Activated CD4-positive, alpha-beta memory T cell treated with anti-CD3 and anti-CD28 coated beads, Interleukin-2, amount 10 ng/mL, durations not matched to agents 7 days and 5 days (primary cell): ENCODE data around the gene ZDHHC3. TPM values are rescaled to one million over a fixed set of nuclear protein-coding genes. Genes with fewer than 3 reads are reported as not detected.
A peak's percentile ranks its signal among the peaks of the same experiment; 100 is the strongest.

Experiments
- CTCF ChIA-PET: fragments of 350-600 bp; sonication (Branson Sonifier 250); formaldehyde crosslinking; loops from one replicate; lab custom pipeline; 2021; ENCODE audit warnings: antibody characterized with exemption, inconsistent platforms; lab: Charles Lee
- POLR2A ChIA-PET: fragments of 350-600 bp; sonication (Branson Sonifier 250); formaldehyde crosslinking; loops from one replicate; lab custom pipeline; 2021; ENCODE audit warnings: antibody characterized with exemption; lab: Charles Lee
- DNase-seq: peaks from one replicate; pipeline ENCODE4 v3.0.0-alpha.2; 2020
- H3K27ac Mint-ChIP-seq: one replicate; pipeline ENCODE4 v1.8.0; 2021; ENCODE audit warnings: mild to moderate bottlenecking, mixed read lengths
- H3K27me3 Mint-ChIP-seq: one replicate; pipeline ENCODE4 v1.8.0; 2021; ENCODE audit warnings: mixed read lengths
- H3K36me3 Mint-ChIP-seq: one replicate; pipeline ENCODE4 v1.8.0; 2021; ENCODE audit warnings: low read depth, mixed read lengths
- H3K4me1 Mint-ChIP-seq: one replicate; pipeline ENCODE4 v1.8.0; 2021; ENCODE audit warnings: mixed read lengths
- H3K4me3 Mint-ChIP-seq: one replicate; pipeline ENCODE4 v1.8.0; 2021; ENCODE audit warnings: mild to moderate bottlenecking, mixed read lengths
- H3K9me3 Mint-ChIP-seq: one replicate; pipeline ENCODE4 v1.8.0; 2021; ENCODE audit warnings: mixed read lengths
- total RNA-seq, 2 experiments: library from RNA; stranded (reverse); gene quantifications; one replicate each; pipeline ENCODE4 v1.2.3, GENCODE V29; 2021

The ZDHHC3 gene
- total RNA-seq, 2 experiments from 2014 or later, result 46.6 to 51.6 TPM

- H3K27me3 Mint-ChIP-seq, result no peaks in the 10 kb centered on the region
- POLR2A ChIA-PET, result no interaction called here
- no peak for DNase-seq
- H3K4me1 Mint-ChIP-seq, result peaks cover 76% of the 10 kb centered on the region
- H3K27ac Mint-ChIP-seq, result no peak overlapping the region
- CTCF ChIA-PET, result no interaction called here
- H3K9me3 Mint-ChIP-seq, result no peaks in the 10 kb centered on the region
- H3K4me3 Mint-ChIP-seq, result no peak overlapping the region
- peaks cover 21% of the 10 kb centered on the region for H3K36me3 Mint-ChIP-seq
Measured at GRCh38 chr3:44981220-44981619, 5.2 kb upstream of the ZDHHC3 start.

GRCh38 chr3:44974416-44974815, 1.6 kb downstream of the ZDHHC3 start:
- Mint-ChIP-seq H3K4me3 (peak overlapping the region; percentile 88), H3K27ac (no peak overlapping the region), H3K36me3 (peaks cover 30% of the 10 kb centered on the region), H3K9me3 (no peaks in the 10 kb centered on the region), H3K4me1 (peaks cover 62% of the 10 kb centered on the region), H3K27me3 (no peaks in the 10 kb centered on the region)
- POLR2A ChIA-PET, result interaction anchor here (0.6 to 1.4 kb wide), 3 partner anchors 11 to 212 kb away, joined by 3 to 6 read pairs (median 5); partner anchors contain the start of genes KIAA1143 and KIF15
- CTCF ChIA-PET, result interaction anchor here (0.6 to 4.2 kb wide), 5 partner anchors 13 to 682 kb away, joined by 3 to 14 read pairs (median 3); no protein-coding TSS in a partner anchor
- no peak for DNase-seq

GRCh38 chr3:44970926-44971490, 5.0 kb downstream of the ZDHHC3 start:
- POLR2A ChIA-PET, result no interaction called here
- no peaks in the 10 kb centered on the region for H3K27me3 Mint-ChIP-seq
- H3K36me3 Mint-ChIP-seq, result peaks cover 14% of the 10 kb centered on the region

GRCh38 chr3:44969828-44970179, 6.2 kb downstream of the ZDHHC3 start:
- Mint-ChIP-seq H3K27ac (peak overlapping the region; percentile 48), H3K9me3 (no peaks in the 10 kb centered on the region), H3K4me3 (no peak overlapping the region), H3K36me3 (peaks cover 10% of the 10 kb centered on the region), H3K27me3 (no peaks in the 10 kb centered on the region), H3K4me1 (peaks cover 70% of the 10 kb centered on the region)
- POLR2A ChIA-PET, result no interaction called here
- CTCF ChIA-PET, result no interaction called here
- DNase-seq, result no peak

More at GRCh38 chr3:44970926-44971490, 5.0 kb downstream of the ZDHHC3 start:
- no peak for DNase-seq
- no peak overlapping the region for H3K4me3 Mint-ChIP-seq
- CTCF ChIA-PET, result no interaction called here
- no peak overlapping the region for H3K27ac Mint-ChIP-seq
- H3K4me1 Mint-ChIP-seq, result peaks cover 71% of the 10 kb centered on the region
- H3K9me3 Mint-ChIP-seq, result no peaks in the 10 kb centered on the region

GRCh38 chr3:44969154-44969827, 6.7 kb downstream of the ZDHHC3 start:
- ChIA-PET POLR2A (no interaction called here), CTCF (interaction anchor here (0.6 kb wide), 1 partner anchor 145 kb away, joined by 4 read pairs; no protein-coding TSS in a partner anchor)

GRCh38 chr3:44968447-44968858, 7.5 kb downstream of the ZDHHC3 start:
- DNase-seq, result no peak
- Mint-ChIP-seq H3K27ac (no peak overlapping the region), H3K36me3 (peaks cover 8% of the 10 kb centered on the region), H3K27me3 (no peaks in the 10 kb centered on the region), H3K4me3 (no peak overlapping the region), H3K9me3 (no peaks in the 10 kb centered on the region), H3K4me1 (peaks cover 59% of the 10 kb centered on the region)
- POLR2A ChIA-PET, result interaction anchor here (1.5 kb wide), 1 partner anchor 8 kb away, joined by 6 read pairs; the partner anchor contains the start of genes EXOSC7 and ZDHHC3
- CTCF ChIA-PET, result interaction anchor here (0.6 kb wide), 2 partner anchors 146 to 245 kb away, joined by 4 read pairs; no protein-coding TSS in a partner anchor

More at GRCh38 chr3:44969154-44969827, 6.7 kb downstream of the ZDHHC3 start:
- peaks cover 65% of the 10 kb centered on the region for H3K4me1 Mint-ChIP-seq
- DNase-seq, result no peak
- H3K4me3 Mint-ChIP-seq, result no peak overlapping the region
- H3K9me3 Mint-ChIP-seq, result no peaks in the 10 kb centered on the region
- H3K27me3 Mint-ChIP-seq, result no peaks in the 10 kb centered on the region
- peaks cover 8% of the 10 kb centered on the region for H3K36me3 Mint-ChIP-seq
- peak overlapping the region; percentile 63 for H3K27ac Mint-ChIP-seq

GRCh38 chr3:44966795-44967278, 9.1 kb downstream of the ZDHHC3 start:
- CTCF ChIA-PET, result interaction anchor here (1.5 kb wide), 1 partner anchor 21 kb away, joined by 3 read pairs; no protein-coding TSS in a partner anchor

GRCh38 chr3:44965165-44965564, 10.8 kb downstream of the ZDHHC3 start:
- peaks cover 56% of the 10 kb centered on the region for H3K4me1 Mint-ChIP-seq
- CTCF ChIA-PET, result no interaction called here
- no peaks in the 10 kb centered on the region for H3K36me3 Mint-ChIP-seq
- H3K27me3 Mint-ChIP-seq, result no peaks in the 10 kb centered on the region
- no peaks in the 10 kb centered on the region for H3K9me3 Mint-ChIP-seq
- no peak overlapping the region for H3K4me3 Mint-ChIP-seq
- no peak for DNase-seq
- POLR2A ChIA-PET, result interaction anchor here (0.9 kb wide), 1 partner anchor 9 kb away, joined by 3 read pairs; no protein-coding TSS in a partner anchor
- H3K27ac Mint-ChIP-seq, result no peak overlapping the region

More at GRCh38 chr3:44966795-44967278, 9.1 kb downstream of the ZDHHC3 start:
- H3K27ac Mint-ChIP-seq, result peak overlapping the region; percentile 27
- no peaks in the 10 kb centered on the region for H3K9me3 Mint-ChIP-seq
- H3K36me3 Mint-ChIP-seq, result no peaks in the 10 kb centered on the region
- POLR2A ChIA-PET, result interaction anchor here (0.6 to 1.0 kb wide), 3 partner anchors 9 to 87 kb away, joined by 3 to 4 read pairs (median 3); no protein-coding TSS in a partner anchor
- DNase-seq, result no peak
- H3K27me3 Mint-ChIP-seq, result no peaks in the 10 kb centered on the region
- no peak overlapping the region for H3K4me3 Mint-ChIP-seq
- H3K4me1 Mint-ChIP-seq, result peaks cover 63% of the 10 kb centered on the region

GRCh38 chr3:44963571-44964325, 12.2 kb downstream of the ZDHHC3 start:
- DNase-seq, result no peak
- Mint-ChIP-seq H3K4me3 (no peak overlapping the region), H3K27ac (no peak overlapping the region), H3K27me3 (no peaks in the 10 kb centered on the region), H3K4me1 (peaks cover 42% of the 10 kb centered on the region), H3K36me3 (no peaks in the 10 kb centered on the region), H3K9me3 (no peaks in the 10 kb centered on the region)
- ChIA-PET CTCF (no interaction called here), POLR2A (no interaction called here)

- POLR2A ChIA-PET, result no interaction called here
- CTCF ChIA-PET, result no interaction called here
Measured at GRCh38 chr3:44962621-44963393, 13.2 kb downstream of the ZDHHC3 start.

GRCh38 chr3:44961888-44962287, 14.1 kb downstream of the ZDHHC3 start:
- DNase-seq, result no peak
- peaks cover 24% of the 10 kb centered on the region for H3K4me1 Mint-ChIP-seq
- peaks cover 4% of the 10 kb centered on the region for H3K36me3 Mint-ChIP-seq
- H3K27me3 Mint-ChIP-seq, result no peaks in the 10 kb centered on the region
- POLR2A ChIA-PET, result no interaction called here
- no peak overlapping the region for H3K27ac Mint-ChIP-seq
- CTCF ChIA-PET, result no interaction called here
- H3K9me3 Mint-ChIP-seq, result no peaks in the 10 kb centered on the region
- no peak overlapping the region for H3K4me3 Mint-ChIP-seq

More at GRCh38 chr3:44962621-44963393, 13.2 kb downstream of the ZDHHC3 start:
- Mint-ChIP-seq H3K9me3 (no peaks in the 10 kb centered on the region), H3K36me3 (no peaks in the 10 kb centered on the region), H3K27ac (no peak overlapping the region), H3K4me1 (peaks cover 33% of the 10 kb centered on the region), H3K4me3 (no peak overlapping the region), H3K27me3 (no peaks in the 10 kb centered on the region)
- no peak for DNase-seq

GRCh38 chr3:44960387-44961026, 15.5 kb downstream of the ZDHHC3 start:
- no peaks in the 10 kb centered on the region for H3K9me3 Mint-ChIP-seq
- H3K4me3 Mint-ChIP-seq, result no peak overlapping the region
- CTCF ChIA-PET, result no interaction called here
- no peaks in the 10 kb centered on the region for H3K27me3 Mint-ChIP-seq
- H3K4me1 Mint-ChIP-seq, result peaks cover 13% of the 10 kb centered on the region
- H3K27ac Mint-ChIP-seq, result no peak overlapping the region
- no peak for DNase-seq
- POLR2A ChIA-PET, result no interaction called here
- H3K36me3 Mint-ChIP-seq, result peaks cover 7% of the 10 kb centered on the region
